GM19240 (cell line): ENCODE data around the gene SCPEP1.

Experiments used
- DNase-seq: peaks from one replicate; pipeline ENCODE4 v3.0.0; 2011; ENCODE audit warnings: low spot score; ENCODE audit not compliant: insufficient read length

The SCPEP1 gene

GRCh38 chr17:57038486-57038885 is 60.6 kb downstream of the SCPEP1 start:
- no peak for DNase-seq

DNA sequence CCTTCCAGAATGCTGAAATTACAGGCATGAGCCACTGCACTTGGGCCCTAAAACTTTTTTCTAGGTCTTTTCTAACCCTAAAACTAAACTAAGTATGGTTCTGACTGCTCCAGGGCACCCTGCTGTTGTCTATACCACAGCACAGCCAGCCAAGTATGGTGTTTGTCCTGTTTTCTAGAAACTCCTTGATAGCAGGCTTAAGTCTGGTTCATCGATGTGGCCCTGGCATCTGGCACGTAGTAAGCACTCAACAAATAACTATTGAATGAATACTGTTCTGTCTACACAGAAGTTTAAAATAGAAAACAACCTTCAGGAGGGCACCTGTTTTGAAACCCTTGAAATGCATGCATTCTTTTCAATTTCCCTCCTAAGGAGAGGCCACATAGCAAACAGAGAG is 62.6 kb downstream of the SCPEP1 start:
- no peak for DNase-seq

DNA sequence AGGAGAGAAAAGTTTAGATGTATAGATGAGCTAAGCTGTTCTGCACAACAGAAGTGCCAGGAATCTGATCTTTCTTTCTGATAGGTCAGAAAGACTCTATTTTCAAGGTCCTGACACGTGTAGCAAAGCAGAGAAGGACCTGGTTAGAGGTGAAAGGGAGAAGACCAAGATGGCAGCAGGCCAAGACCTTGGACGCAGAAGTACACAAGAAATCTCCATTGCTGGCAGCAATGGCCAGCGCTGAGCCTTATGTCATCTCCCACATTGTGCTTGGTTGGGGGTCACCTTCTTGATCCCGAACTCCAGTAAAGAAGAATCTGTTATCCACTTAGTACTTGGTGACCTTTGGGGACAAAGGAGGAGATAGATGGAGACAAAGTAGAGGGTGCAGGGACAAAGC is 65.3 kb downstream of the SCPEP1 start:
- no peak for DNase-seq

DNA sequence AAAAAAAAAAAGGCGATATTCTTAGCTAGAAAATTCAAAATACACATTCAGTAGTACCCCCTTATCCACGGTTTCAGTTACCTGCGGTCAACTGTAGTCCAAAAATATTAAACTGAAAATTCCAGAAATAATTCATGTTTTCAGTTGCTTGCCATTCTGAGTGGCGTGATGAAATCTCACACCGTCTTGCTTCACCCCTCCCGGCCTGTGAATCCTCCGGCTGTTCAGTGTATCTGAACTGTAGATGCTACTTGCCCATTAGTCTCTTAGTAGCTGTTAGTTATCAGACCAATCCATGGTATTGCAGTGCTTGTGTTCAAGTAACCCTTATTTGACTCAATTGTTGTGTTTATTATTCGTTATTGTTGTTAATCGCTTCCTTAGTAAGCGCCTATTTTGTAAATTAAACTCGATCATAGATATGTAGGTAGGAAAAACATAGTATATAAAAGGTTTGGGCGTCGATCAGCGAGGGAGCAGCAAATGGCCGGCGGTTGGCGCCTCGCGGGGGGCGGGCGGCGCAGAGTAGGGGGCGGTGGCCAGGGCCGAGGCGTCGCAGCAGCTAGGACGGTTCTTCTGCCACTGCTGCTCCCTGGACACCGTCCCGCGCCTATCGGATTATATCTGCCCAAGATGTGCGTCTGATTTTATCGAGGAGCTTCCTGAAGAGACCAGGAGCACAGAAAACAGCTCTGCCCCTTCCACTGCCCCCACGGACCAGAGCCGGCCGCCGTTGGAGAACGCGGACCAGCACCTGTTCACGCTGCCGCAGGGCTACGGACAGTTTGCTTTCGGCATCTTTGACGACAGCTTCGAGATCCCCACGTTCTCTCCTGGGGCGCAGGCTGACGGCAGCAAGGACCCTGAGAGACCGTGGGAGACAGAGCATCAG is 67.3 kb downstream of the SCPEP1 start:
- no peak for DNase-seq

DNA sequence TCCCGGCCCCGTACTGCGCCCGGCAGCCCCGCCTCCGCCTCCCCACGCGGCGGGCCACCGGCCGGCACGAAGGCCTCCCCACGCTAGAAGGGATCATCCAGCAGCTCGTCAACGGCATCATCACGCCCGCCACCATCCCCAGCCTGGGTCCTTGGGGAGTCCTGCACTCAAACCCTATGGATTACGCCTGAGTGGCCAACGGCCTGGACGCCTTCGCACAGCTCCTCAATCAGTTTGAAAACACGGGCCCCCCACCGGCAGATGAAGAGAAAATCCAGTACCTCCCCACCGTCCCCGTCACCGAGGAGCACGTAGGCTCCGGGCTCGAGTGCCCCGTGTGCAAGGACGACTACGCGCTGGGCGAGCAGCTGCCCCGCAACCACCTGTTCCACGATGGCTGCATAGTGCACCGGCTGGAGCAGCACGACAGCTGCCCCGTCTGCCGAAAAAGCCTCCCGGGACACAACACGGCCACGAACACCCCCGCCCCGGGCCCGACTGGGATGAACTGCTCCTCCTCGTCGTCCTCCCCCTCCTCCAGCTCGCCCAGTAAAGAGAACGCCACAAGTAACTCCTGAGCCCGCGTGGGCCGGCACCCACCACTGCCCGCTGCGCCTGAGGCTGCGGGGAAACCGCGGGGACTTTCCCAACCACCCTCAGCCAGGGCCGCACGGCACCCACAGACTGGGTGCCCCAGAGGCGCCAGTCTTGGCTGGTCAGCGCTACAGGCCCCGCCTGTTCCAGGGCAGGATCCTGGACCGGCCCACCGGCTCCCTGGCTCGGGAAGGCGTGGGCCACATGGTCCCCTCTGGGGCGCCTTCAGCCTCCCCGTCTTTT is 68.2 kb downstream of the SCPEP1 start:
- DNase-seq = peak; percentile 23

DNA sequence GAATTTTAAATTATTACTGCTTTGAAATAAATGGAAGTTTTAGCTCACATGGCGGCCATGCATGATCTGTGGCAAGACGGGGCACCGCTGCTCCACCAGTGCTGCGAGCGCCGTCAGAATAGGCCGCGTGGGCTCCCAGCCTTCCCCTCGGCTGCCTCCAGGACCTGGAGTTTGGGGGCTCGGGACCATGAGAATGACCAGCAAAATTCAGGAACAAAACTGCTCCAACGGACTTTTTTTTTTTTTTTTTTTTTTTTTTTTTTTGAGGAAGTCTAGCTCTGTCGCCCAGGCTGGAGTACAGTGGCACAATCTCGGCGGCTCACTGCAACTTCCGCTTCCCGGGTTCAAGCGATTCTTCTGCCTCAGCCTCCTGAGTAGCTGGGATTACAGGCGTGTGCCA is 68.8 kb downstream of the SCPEP1 start:
- DNase-seq = no peak

- no peak for DNase-seq
These were observed 70.2 kb downstream of the SCPEP1 start for GRCh38 chr17:57048096-57048495.

- DNase-seq = no peak
These were observed 72.4 kb downstream of the SCPEP1 start for GRCh38 chr17:57050306-57050705.

- no peak for DNase-seq
These were observed 74.0 kb downstream of the SCPEP1 start for GRCh38 chr17:57051886-57052361.
